HepG2 (cell line): Measurements from ENCODE around the gene CKMT2. TPM values are rescaled to one million over a fixed set of nuclear protein-coding genes. Genes with fewer than 3 reads are reported as not detected.

Source experiments
- ATAC-seq: fragments of 200-7000 bp; cut with Tn5 transposase; 3 replicates; pipeline ENCODE4 v1.9.1; 2020; ENCODE audit warnings: mild to moderate bottlenecking, moderate library complexity
- BruUV-seq: library from RNA; stranded (reverse); fragments of 400-500 nt; replicated peaks from 2 replicates; lab custom pipeline; 2021; lab: Mats Ljungman, UMichigan
- CTCF ChIA-PET: fragments of 300-600 bp; formaldehyde crosslinking; extraction: SDS; loops from one replicate; lab custom pipeline; 2021; ENCODE audit warnings: low total read pairs, inconsistent platforms, low intra/inter-chr PET ratio; lab: Yijun Ruan, JAX
- POLR2A ChIA-PET: fragments of 350-600 bp; sonication (Branson Sonifier 250); formaldehyde crosslinking; loops from one replicate; lab custom pipeline; 2020; ENCODE audit warnings: antibody characterized with exemption, inconsistent platforms; lab: Yijun Ruan, JAX
- DNase-seq: peaks from one replicate; pipeline ENCODE4 v3.0.0-alpha.2; 2015; ENCODE audit warnings: low spot score
- FAIRE-seq: peaks from 3 replicates; lab custom pipeline; 2011; peaks lifted over from hg19 to GRCh38; lab: Jason Lieb, UNC
- H2AFZ ChIP-seq: one replicate; pipeline ENCODE4 v1.6.1; 2011; ENCODE audit warnings: low read length, inconsistent platforms
- H3K27ac ChIP-seq: fragments of 300-600 bp; 3 replicates; pipeline ENCODE4 v1.8.0; 2011; ENCODE audit warnings: mixed run types, mild to moderate bottlenecking, mixed read lengths, low read length, inconsistent platforms; ENCODE audit not compliant: insufficient read depth; ENCODE audit errors: extremely low read length
- H3K27me3 ChIP-seq, 2 experiments: fragments of 200-600 bp in 1 of 2; 2 replicates in 1 of 2; 3 replicates in 1 of 2; pipeline versions ENCODE4 v1.6.0 to v1.8.0; 2011; ENCODE audit warnings: low read length in 2 of 2, mild to moderate bottlenecking in 2 of 2, moderate library complexity in 2 of 2, inconsistent platforms in 1 of 2; ENCODE audit not compliant: insufficient read depth in 2 of 2, control insufficient read depth in 1 of 2
- H3K36me3 ChIP-seq, 2 experiments: fragments of 200-600 bp in 1 of 2; replicated peaks in 1 of 2; 2 replicates in 1 of 2; 3 replicates in 1 of 2; pipeline versions ENCODE4 v1.5.1 to v1.8.0; 2011; ENCODE audit warnings: low read length in 2 of 2, inconsistent platforms in 1 of 2; ENCODE audit not compliant: insufficient read depth in 2 of 2, control insufficient read depth in 1 of 2
- H3K4me1 ChIP-seq: 2 replicates; pipeline ENCODE4 v1.5.1; 2012; ENCODE audit warnings: low read length, inconsistent platforms; ENCODE audit not compliant: insufficient read depth
- H3K4me2 ChIP-seq: 2 replicates; pipeline ENCODE4 v1.6.0; 2011; ENCODE audit warnings: low read depth, low read length, inconsistent platforms
- H3K4me3 ChIP-seq, 3 experiments: fragments of 200-600 bp in 1 of 3; sonication (generic), shearing (Covaris generic) in 1 of 3; replicated peaks in 1 of 3; 2 replicates each; pipeline ENCODE4 v1.5.1; 2011 to 2016; ENCODE audit warnings: low read length in 3 of 3, inconsistent platforms in 2 of 3, low read depth in 2 of 3, mild to moderate bottlenecking in 2 of 3, control low read depth in 1 of 3, mixed read lengths in 1 of 3; ENCODE audit not compliant: insufficient read depth in 1 of 3
- H3K79me2 ChIP-seq: one replicate; pipeline ENCODE4 v1.6.1; 2011; ENCODE audit warnings: low read length, inconsistent platforms; ENCODE audit not compliant: insufficient read depth
- H3K9ac ChIP-seq: 2 replicates; pipeline ENCODE4 v1.6.0; 2011; ENCODE audit warnings: mild to moderate bottlenecking, low read depth, low read length, inconsistent platforms; ENCODE audit not compliant: insufficient read depth
- H3K9me3 ChIP-seq: 2 replicates; pipeline ENCODE4 v1.5.1; 2012; ENCODE audit warnings: mild to moderate bottlenecking, low read length
- H4K20me1 ChIP-seq: 2 replicates; pipeline ENCODE4 v1.6.0; 2011; ENCODE audit warnings: inconsistent platforms, mild to moderate bottlenecking, low read length, moderate library complexity; ENCODE audit not compliant: insufficient read depth
- AGO1 ChIP-seq: fragments of 200-400 bp; formaldehyde crosslinking; IDR thresholded peaks from 2 replicates; pipeline ENCODE4 v1.6.1; 2017; ENCODE audit warnings: mild to moderate bottlenecking, low read depth, low read length, moderate library complexity; ENCODE audit not compliant: poor library complexity, severe bottlenecking
- DNMT1 ChIP-seq: sonication (generic); formaldehyde crosslinking; IDR thresholded peaks from 2 replicates; pipeline ENCODE4 v1.5.1; 2020; ENCODE audit warnings: mild to moderate bottlenecking, missing genetic modification reagents
- HDAC1 ChIP-seq: sonication (generic); formaldehyde crosslinking; IDR thresholded peaks from 2 replicates; pipeline ENCODE4 v1.5.1; 2020; ENCODE audit warnings: mild to moderate bottlenecking, missing genetic modification reagents
- HMGA1 ChIP-seq: sonication (generic); formaldehyde crosslinking; conservative IDR thresholded peaks from 2 replicates; pipeline ENCODE4 v1.4.0; 2020; ENCODE audit warnings: missing genetic modification reagents
- KMT2A ChIP-seq: sonication (generic); formaldehyde crosslinking; IDR thresholded peaks from 2 replicates; pipeline ENCODE4 v1.4.0; 2020; ENCODE audit warnings: missing genetic modification reagents
- POGZ ChIP-seq: sonication (generic); formaldehyde crosslinking; IDR thresholded peaks from 2 replicates; pipeline ENCODE4 v1.4.0; 2020; ENCODE audit warnings: mild to moderate bottlenecking, missing genetic modification reagents
- RBAK ChIP-seq: sonication (generic); formaldehyde crosslinking; IDR thresholded peaks from 2 replicates; pipeline ENCODE4 v1.5.1; 2020; ENCODE audit warnings: mild to moderate bottlenecking, missing genetic modification reagents
- REPIN1 ChIP-seq: sonication (generic); formaldehyde crosslinking; IDR thresholded peaks from 2 replicates; pipeline ENCODE4 v1.8.0; 2022; ENCODE audit warnings: missing genetic modification reagents, low read depth, mild to moderate bottlenecking, borderline replicate concordance
- SALL1 ChIP-seq: sonication (generic); formaldehyde crosslinking; IDR thresholded peaks from 2 replicates; pipeline ENCODE4 v1.8.0; 2022; ENCODE audit warnings: mild to moderate bottlenecking, missing genetic modification reagents
- SMAD3 ChIP-seq: sonication (generic); formaldehyde crosslinking; IDR thresholded peaks from 2 replicates; pipeline ENCODE4 v1.4.0; 2020; ENCODE audit warnings: missing genetic modification reagents
- USF2 ChIP-seq, 2 experiments: sonication (generic) in 1 of 2; formaldehyde crosslinking in 1 of 2; IDR thresholded peaks; 2 replicates each; pipeline versions ENCODE4 v1.5.1 to v1.6.1; 2011 to 2020; ENCODE audit warnings: borderline replicate concordance in 1 of 2, low read depth in 1 of 2, low read length in 1 of 2, mild to moderate bottlenecking in 1 of 2, missing genetic modification reagents in 1 of 2, moderate library complexity in 1 of 2
- YEATS4 ChIP-seq: sonication (generic); formaldehyde crosslinking; IDR thresholded peaks from 2 replicates; pipeline ENCODE4 v1.4.0; 2020; ENCODE audit warnings: missing genetic modification reagents, borderline replicate concordance
- ZBTB14 ChIP-seq: sonication (generic); formaldehyde crosslinking; IDR thresholded peaks from 2 replicates; pipeline ENCODE4 v1.4.0; 2020; ENCODE audit warnings: missing genetic modification reagents
- ZMYM3 ChIP-seq: sonication (generic); formaldehyde crosslinking; IDR thresholded peaks from 2 replicates; pipeline ENCODE4 v1.5.1; 2020; ENCODE audit warnings: mild to moderate bottlenecking, missing genetic modification reagents
- ZNF280D ChIP-seq: sonication (generic); formaldehyde crosslinking; IDR thresholded peaks from 2 replicates; pipeline ENCODE4 v1.5.1; 2020; ENCODE audit warnings: mild to moderate bottlenecking, missing genetic modification reagents
- ZNF30 ChIP-seq: sonication (generic); formaldehyde crosslinking; IDR thresholded peaks from 2 replicates; pipeline ENCODE4 v1.5.0; 2020; ENCODE audit warnings: mild to moderate bottlenecking, missing genetic modification reagents
- ZNF317 ChIP-seq: sonication (generic); formaldehyde crosslinking; IDR thresholded peaks from 2 replicates; pipeline ENCODE4 v1.5.0; 2020; ENCODE audit warnings: mild to moderate bottlenecking, missing genetic modification reagents
- ZNF713 ChIP-seq: sonication (generic); formaldehyde crosslinking; IDR thresholded peaks from 2 replicates; pipeline ENCODE4 v1.4.0; 2020; ENCODE audit warnings: mild to moderate bottlenecking, missing genetic modification reagents
- WGBS: methylation state at CpG from one replicate; pipeline ENCODE4 v1.1.6; 2017; ENCODE audit warnings: low lambda C conversion rate; 5-methylcytosine and 5-hydroxymethylcytosine counted together
- in situ Hi-C: cut with HindIII; loops from 2 replicates; pipeline ENCODE4 v1.10.0; 2017; ENCODE audit warnings: low pct_unique_long_range_greater_than_20kb; ENCODE audit not compliant: extremely low pct_ligation_motif_present
- intact Hi-C: fragments of 100-400 bp; cut with micrococcal nuclease; formaldehyde crosslinking; loops from one replicate; pipeline ENCODE4 v1.10.0; 2022; ENCODE audit not compliant: unreplicated experiment
- polyA plus RNA-seq, 8 experiments: library from polyadenylated mRNA; depleted of rRNA in 3 of 8; stranded (reverse) in 7 of 8; unstranded in 1 of 8; fragments of >200 nt; fragmentation: Illumina TruSeq in 4 of 8; extraction: Trizol in 4 of 8; gene quantifications; 2 replicates each; pipeline versions ENCODE4 v1.2.1 to v1.2.3, GENCODE V29; 2011 to 2016; ENCODE audit warnings: low read depth in 4 of 8, missing spikeins in 1 of 8, mixed read lengths in 1 of 8; ENCODE audit not compliant: insufficient read depth in 1 of 8
- total RNA-seq, 5 experiments: library from RNA; depleted of rRNA; stranded (reverse); fragments of >200 nt; fragmentation: Illumina TruSeq; extraction: Trizol; gene quantifications; 2 replicates each; pipeline ENCODE4 v1.2.3, GENCODE V29; 2016; ENCODE audit warnings: low read depth in 1 of 5

CKMT2 gene
- total and polyA plus RNA-seq, 2 of the 13 experiments (the other 11 are each of a cell fraction or from before 2014, with no cell fraction given) = 1.2 to 8.8 TPM

GRCh38 chr5:81305785-81306184 lies 72.7 kb downstream of the CKMT2 start (continued):
- TF ChIP-seq USF2 (IDR thresholded peaks at IDR 0.05; ENCODE audit: low read depth, low read length) = no peak
- no peak for TF ChIP-seq USF2 (CRISPR knock-in tag; IDR thresholded peaks at IDR 0.05; ENCODE audit: borderline replicate concordance)
- TF ChIP-seq, all 625 proteins: peak for 0

GRCh38 chr5:81308836-81309235 lies 75.7 kb downstream of the CKMT2 start:
- Histone ChIP-seq H3K9ac (no peak overlapping the region), H2AFZ (no peak overlapping the region), H3K4me1 (peaks cover 21% of the 10 kb centered on the region), H3K4me3 (no peak overlapping the region), H3K4me2 (no peak overlapping the region), H3K27me3 (no peaks in the 10 kb centered on the region; a peak in 1 of 5 replicates), H3K27ac (no peak overlapping the region), H3K36me3 (peaks cover 1 to 30% of the 10 kb centered on the region in 2 experiments; a peak in 4 of 5 replicates), H3K9me3 (no peaks in the 10 kb centered on the region), H4K20me1 (no peaks in the 10 kb centered on the region), H3K79me2 (peaks cover 3% of the 10 kb centered on the region)
- no peak for FAIRE-seq
- intact Hi-C loops (no loop called here), in situ Hi-C loops (no loop called here)
- 93% methylated on average over 2 of the region's 2 CpGs for WGBS
- no peak for DNase-seq
- no TSS peak for BruUV-seq
- ChIA-PET CTCF (no interaction called here), POLR2A (no interaction called here)
- ATAC-seq = no peak
- TF ChIP-seq ZBTB14 (CRISPR knock-in tag) (no peak), ZNF280D (CRISPR knock-in tag) (no peak), DNMT1 (CRISPR knock-in tag) (no peak), SALL1 (no peak), ZNF30 (CRISPR knock-in tag) (no peak), ZNF713 (CRISPR knock-in tag) (no peak), AGO1 (no peak), ZNF317 (CRISPR knock-in tag) (no peak), POGZ (CRISPR knock-in tag) (no peak), REPIN1 (no peak), KMT2A (CRISPR knock-in tag) (no peak), ZMYM3 (CRISPR knock-in tag) (no peak), HDAC1 (CRISPR knock-in tag) (no peak), YEATS4 (CRISPR knock-in tag) (no peak), SMAD3 (no peak), HMGA1 (CRISPR knock-in tag) (no peak), RBAK (CRISPR knock-in tag) (no peak)
